NCI-H1930 (cell line): ENCODE measurements around the gene OR8B8.
"Not testable (repeated sequence)": the region's sequence is repeated elsewhere in the genome, so short reads cannot be mapped to it uniquely, and the experiment has no call there.

ENCODE experiments used
- DNase-seq, 2 experiments: peaks; one replicate each; lab custom pipeline; 2025; lab: John Stamatoyannopoulos, UW

The OR8B8 gene

DNA sequence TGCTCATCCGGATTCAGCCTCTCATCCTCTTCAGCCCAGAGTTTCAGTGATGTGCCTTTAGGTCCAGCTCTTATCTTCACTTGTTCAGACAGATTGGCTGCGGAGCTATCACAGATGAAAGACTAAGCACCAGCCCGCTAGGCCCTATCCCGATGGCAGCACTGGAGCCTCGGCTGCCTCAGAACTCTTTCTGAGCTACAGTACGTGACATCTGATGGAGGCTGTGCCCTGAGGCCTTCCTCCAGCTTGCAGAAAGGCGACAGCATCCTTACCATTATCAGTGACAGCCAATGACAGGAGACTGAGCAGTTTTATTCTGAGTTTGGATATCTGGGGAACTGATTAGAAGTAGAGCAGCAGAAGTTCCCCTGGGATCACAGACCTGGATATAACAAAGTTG is 4.0 kb downstream of the OR8B8 start:
- no peak for DNase-seq

DNA sequence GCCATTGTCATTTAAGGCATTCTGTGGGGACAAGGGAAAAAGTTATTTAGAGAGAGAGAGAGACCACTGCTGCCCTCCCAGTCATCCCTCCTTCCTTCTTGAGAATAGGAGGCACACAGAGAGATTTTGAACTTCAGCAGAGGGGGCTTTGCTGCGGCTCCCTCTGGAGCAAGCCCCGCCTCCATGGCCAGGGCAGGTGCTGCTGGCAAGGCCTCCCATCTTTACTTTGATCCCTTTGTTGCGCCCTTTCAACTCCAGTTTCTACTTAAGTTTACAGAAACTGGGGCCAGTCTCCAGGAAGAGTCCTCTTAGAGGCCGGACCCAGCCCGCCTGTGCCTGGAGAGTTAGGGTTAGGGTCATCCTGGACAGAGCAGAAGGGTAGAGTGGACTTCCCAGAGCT is 4.4 kb downstream of the OR8B8 start:
- DNase-seq: no peak

DNA sequence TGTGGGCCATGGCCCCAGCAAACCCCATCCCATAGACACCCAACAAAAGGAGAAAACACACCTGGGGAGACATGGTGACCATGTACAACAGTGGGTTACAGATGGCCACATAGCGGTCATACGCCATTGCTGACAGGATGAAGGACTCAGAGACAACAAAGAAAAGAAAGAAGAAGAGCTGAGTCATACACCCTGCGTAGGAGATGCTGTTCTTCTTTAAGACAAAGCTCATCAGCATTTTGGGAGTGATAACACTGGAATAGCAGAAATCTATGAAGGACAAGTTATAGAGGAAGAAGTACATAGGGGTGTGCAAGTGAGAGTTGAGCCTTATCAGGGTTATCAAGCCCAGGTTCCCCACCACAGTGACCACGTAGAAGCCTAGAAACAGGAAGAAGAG is 4.9 kb downstream of the OR8B8 start:
- DNase-seq: no peak

GRCh38 chr11:124434699-124435098 is 10.8 kb downstream of the OR8B8 start:
- DNase-seq: no peak

GRCh38 chr11:124429599-124429998 is 15.9 kb downstream of the OR8B8 start:
- no peak for DNase-seq

- DNase-seq: no peak
Observed at GRCh38 chr11:124424384-124424921, 21.0 kb downstream of the OR8B8 start, which contains the start of gene OR8B4. Gene OR8B4 (minus strand): TSS chr11:124424871. CDS start chr11:124424871, 0 bp downstream.

DNA sequence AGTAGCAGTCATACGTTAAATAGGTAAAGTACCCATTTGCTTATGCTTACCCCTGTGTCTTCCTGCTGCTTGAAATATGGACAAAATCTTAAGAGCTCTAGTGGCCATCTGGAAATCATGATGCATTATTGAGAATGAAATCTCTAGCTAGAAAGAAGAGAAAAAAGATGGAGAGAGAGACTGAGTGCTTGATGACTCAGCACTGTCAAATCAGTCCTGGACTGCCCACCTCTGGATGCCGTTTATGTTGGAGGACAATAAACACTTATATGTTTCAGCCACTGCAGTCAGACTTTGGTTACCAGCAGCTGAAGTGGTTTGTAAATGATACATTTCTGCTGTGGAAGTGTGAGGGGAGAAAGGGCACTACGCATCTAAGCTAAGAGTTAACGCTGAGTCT is 24.5 kb downstream of the OR8B8 start:
- no peak for DNase-seq

GRCh38 chr11:124415356-124415923 is 30.1 kb downstream of the OR8B8 start:
- DNase-seq: no peak

DNA sequence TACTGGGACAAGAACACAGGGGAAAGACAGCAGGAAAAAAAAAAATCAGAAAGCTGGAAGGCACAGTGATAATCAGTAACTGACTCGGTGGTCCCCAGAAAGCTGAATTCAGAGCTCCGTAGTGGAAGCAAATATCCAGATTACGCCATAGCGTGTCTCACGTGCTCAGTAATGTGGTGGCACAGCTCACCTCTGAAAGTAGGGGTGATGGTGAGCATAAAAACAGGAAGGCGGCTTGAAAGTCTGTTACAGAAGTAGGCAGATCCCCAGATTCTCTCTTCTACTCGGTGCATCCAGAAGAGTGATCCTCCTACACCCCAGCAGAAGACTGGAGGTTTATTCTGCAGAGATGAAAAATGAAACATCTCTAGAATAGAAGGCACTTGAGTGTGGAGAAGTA is 35.6 kb downstream of the OR8B8 start:
- DNase-seq: no peak

- DNase-seq: no peak
Observed at GRCh38 chr11:124405581-124405980, 39.9 kb downstream of the OR8B8 start.

GRCh38 chr11:124403186-124403585 is 42.3 kb downstream of the OR8B8 start:
- not testable (repeated sequence) for DNase-seq

- DNase-seq: peak in 1 of 2 experiments; percentile 21
Observed at GRCh38 chr11:124402326-124402922, 43.1 kb downstream of the OR8B8 start.

- no peak for DNase-seq
Observed at GRCh38 chr11:124398924-124399323, 46.6 kb downstream of the OR8B8 start, which contains the start of gene OR8B3. Gene OR8B3 (minus strand): TSS chr11:124399024. CDS start chr11:124397351, 1,673 bp downstream.

- DNase-seq: not testable (repeated sequence)
Observed at GRCh38 chr11:124396847-124397246, 48.6 kb downstream of the OR8B8 start.

DNA sequence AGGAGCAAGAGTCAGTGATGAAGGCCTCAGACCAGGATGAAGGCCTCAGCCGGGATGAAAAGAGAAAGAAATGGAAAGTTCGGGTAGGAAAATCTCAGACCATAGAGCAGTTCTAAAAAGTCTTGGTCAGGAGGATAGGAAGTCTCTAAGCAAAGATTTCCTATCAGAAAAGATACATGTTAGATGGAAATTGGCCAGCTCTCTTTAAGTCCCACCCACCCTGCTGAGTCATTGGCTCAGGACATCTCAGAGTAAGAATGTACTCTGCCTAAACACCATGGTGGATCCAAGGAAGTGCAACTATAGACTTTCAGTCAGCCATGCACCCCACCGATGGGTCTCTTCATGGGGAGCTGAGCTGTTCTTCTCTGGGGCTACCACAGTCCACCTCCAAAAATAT is 51.1 kb downstream of the OR8B8 start:
- DNase-seq: no peak
